NCI-H2196 treated with DMSO at 0.1 percent for 48 hours (cell line): ENCODE results near the gene ASS1.

Source experiments
- DNase-seq: peaks from one replicate; lab custom pipeline; 2025; ENCODE audit not compliant: unreplicated experiment; lab: John Stamatoyannopoulos, UW

ASS1 gene

GRCh38 chr9:130471411-130472183, 26.8 kb downstream of the ASS1 start:
- DNase-seq = no peak

GRCh38 chr9:130472184-130472705, 27.5 kb downstream of the ASS1 start:
- DNase-seq = no peak

- no peak for DNase-seq
These were observed 28.2 kb downstream of the ASS1 start for GRCh38 chr9:130473009-130473408.

GRCh38 chr9:130473566-130473965, 28.8 kb downstream of the ASS1 start:
- no peak for DNase-seq

- DNase-seq = no peak
These were observed 29.3 kb downstream of the ASS1 start for GRCh38 chr9:130474106-130474505.

GRCh38 chr9:130476151-130476730, 31.5 kb downstream of the ASS1 start:
- DNase-seq = no peak

- no peak for DNase-seq
These were observed 32.8 kb downstream of the ASS1 start for GRCh38 chr9:130477564-130477963.

GRCh38 chr9:130478152-130478551, 33.4 kb downstream of the ASS1 start:
- no peak for DNase-seq

- no peak for DNase-seq
These were observed 34.2 kb downstream of the ASS1 start for GRCh38 chr9:130478736-130479575.

GRCh38 chr9:130479587-130479986, 34.8 kb downstream of the ASS1 start:
- DNase-seq = no peak

GRCh38 chr9:130480673-130481072, 35.9 kb downstream of the ASS1 start:
- DNase-seq = no peak

- no peak for DNase-seq
These were observed 37.7 kb downstream of the ASS1 start for GRCh38 chr9:130482463-130482862.

- no peak for DNase-seq
These were observed 38.7 kb downstream of the ASS1 start for GRCh38 chr9:130483371-130483971.

GRCh38 chr9:130484362-130485072, 39.8 kb downstream of the ASS1 start:
- no peak for DNase-seq

GRCh38 chr9:130486103-130486502, 41.3 kb downstream of the ASS1 start:
- DNase-seq = no peak

- no peak for DNase-seq
These were observed 42.7 kb downstream of the ASS1 start for GRCh38 chr9:130487500-130487899.

GRCh38 chr9:130488621-130489330, 44.0 kb downstream of the ASS1 start:
- DNase-seq = no peak

GRCh38 chr9:130490981-130491380, 46.2 kb downstream of the ASS1 start:
- DNase-seq = no peak

- DNase-seq = no peak
These were observed 47.2 kb downstream of the ASS1 start for GRCh38 chr9:130491830-130492482.
